LNCaP clone FGC (cell line): Measurements from ENCODE around the gene DENND2C.

ENCODE experiments used
- DNase-seq: peaks from one replicate; pipeline ENCODE4 v3.0.0-alpha.2; 2011; ENCODE audit warnings: low read depth
- H3K4me3 ChIP-seq: 2 replicates; pipeline ENCODE4 v1.5.1; 2011; ENCODE audit warnings: mild to moderate bottlenecking, low read depth, low read length, control low read depth
- CTCF ChIP-seq: IDR thresholded peaks from 2 replicates; pipeline ENCODE4 v1.5.1; 2012; ENCODE audit warnings: mild to moderate bottlenecking; ENCODE audit not compliant: control insufficient read depth, insufficient read depth; ENCODE audit errors: extremely low read depth

The DENND2C gene

GRCh38 chr1:114710360-114710759 lies 40.5 kb upstream of the DENND2C start:
- no peak for DNase-seq
- H3K4me3 ChIP-seq = no peak overlapping the region
- TF ChIP-seq CTCF = no peak

- TF ChIP-seq CTCF = no peak
- DNase-seq = no peak
- no peak overlapping the region for H3K4me3 ChIP-seq
Measured at GRCh38 chr1:114707604-114708003, 37.8 kb upstream of the DENND2C start.

- DNase-seq = no peak
- no peak for TF ChIP-seq CTCF
- H3K4me3 ChIP-seq = no peak overlapping the region
Measured at GRCh38 chr1:114703242-114703641, 33.4 kb upstream of the DENND2C start.

GRCh38 chr1:114702737-114703136 lies 32.9 kb upstream of the DENND2C start:
- DNase-seq = no peak
- H3K4me3 ChIP-seq = no peak overlapping the region
- no peak for TF ChIP-seq CTCF

- no peak overlapping the region for H3K4me3 ChIP-seq
- no peak for DNase-seq
- TF ChIP-seq CTCF = no peak
Measured at GRCh38 chr1:114701931-114702330, 32.1 kb upstream of the DENND2C start.

- no peak for DNase-seq
- no peak for TF ChIP-seq CTCF
- H3K4me3 ChIP-seq = no peak overlapping the region
Measured at GRCh38 chr1:114700036-114700600, 30.3 kb upstream of the DENND2C start.

- TF ChIP-seq CTCF = no peak
- H3K4me3 ChIP-seq = no peak overlapping the region
- no peak for DNase-seq
Measured at GRCh38 chr1:114696810-114697209, 27.0 kb upstream of the DENND2C start.
